CD4-positive, alpha-beta T cell treated with Interleukin-21 for 1 hour (primary cell): Measurements from ENCODE around the gene PTAR1.

Source experiments
- DNase-seq: peaks from one replicate; pipeline ENCODE4 v3.0.0-alpha.2; 2020

The PTAR1 gene

GRCh38 chr9:69750085-69750484 lies 9.7 kb downstream of the PTAR1 start:
- DNase-seq, result no peak

- no peak for DNase-seq
Observed at GRCh38 chr9:69748304-69748703, 11.5 kb downstream of the PTAR1 start.

DNA sequence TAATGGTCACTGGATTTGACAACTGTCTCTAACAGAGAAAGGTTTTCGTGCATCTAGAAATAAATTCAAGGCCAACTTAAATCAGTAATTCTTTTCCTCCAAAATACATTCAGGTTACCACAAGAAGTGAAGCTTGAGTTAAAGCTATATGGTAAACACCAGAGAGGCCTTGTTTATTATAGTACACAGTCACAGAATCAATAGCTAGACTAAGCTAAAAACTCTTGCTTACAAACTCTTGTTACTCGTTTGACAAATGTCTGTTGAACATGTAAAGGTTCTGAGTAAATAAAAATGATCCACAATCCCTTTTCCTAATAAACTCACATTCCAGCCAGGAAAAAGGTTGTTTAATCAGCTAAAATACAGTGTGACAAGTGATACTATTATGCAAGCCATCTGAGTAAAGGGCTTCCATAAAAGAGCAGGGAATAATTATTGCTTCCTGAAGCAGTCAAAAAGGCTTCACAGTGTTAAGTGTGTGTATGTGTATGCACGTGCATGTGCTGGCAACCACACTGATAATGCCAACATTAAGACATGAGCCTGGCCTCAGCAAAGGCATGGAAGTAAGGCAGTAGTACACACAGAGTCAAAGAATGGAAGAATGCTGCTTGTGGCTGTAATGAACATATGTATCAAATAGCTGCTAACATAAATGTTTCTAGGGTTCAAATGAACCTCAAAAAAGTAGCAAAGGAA lies 12.8 kb downstream of the PTAR1 start:
- DNase-seq, result no peak

DNA sequence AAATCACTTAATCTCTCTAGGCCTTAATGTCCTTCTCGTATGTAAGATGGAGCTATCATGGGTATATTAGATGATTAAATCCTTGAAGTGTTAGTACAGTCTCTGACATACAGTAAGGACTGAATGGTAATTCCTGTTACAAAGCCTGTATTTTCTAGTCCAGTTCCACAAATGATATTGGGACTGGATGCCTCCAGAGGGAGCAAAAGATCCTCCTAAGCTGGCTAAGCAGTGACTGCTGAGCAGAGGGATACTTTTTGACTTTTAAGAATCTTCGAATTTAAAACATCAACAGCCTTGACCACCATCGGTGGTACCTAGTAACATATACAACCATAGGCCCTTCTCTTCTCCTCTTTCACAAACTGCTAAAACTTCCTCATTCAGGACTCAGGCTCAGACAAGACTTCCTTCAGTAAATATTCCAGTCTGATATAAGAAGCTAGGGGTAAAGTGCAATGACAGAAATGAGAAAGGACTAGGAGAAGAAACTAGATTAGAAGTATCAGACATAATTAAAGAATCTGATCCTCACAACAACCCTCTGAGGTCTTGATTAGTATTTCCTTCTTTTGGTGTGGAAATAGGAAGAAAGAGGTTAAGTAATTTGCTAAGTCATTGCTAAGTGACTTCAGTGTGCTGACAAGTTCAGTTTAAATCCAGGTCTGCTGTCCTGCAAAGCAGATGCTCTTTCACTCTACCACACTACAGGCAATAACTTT lies 13.9 kb downstream of the PTAR1 start:
- no peak for DNase-seq

- DNase-seq, result no peak
Observed at GRCh38 chr9:69744688-69745380, 15.0 kb downstream of the PTAR1 start.

GRCh38 chr9:69743930-69744329 lies 15.9 kb downstream of the PTAR1 start:
- DNase-seq, result no peak

DNA sequence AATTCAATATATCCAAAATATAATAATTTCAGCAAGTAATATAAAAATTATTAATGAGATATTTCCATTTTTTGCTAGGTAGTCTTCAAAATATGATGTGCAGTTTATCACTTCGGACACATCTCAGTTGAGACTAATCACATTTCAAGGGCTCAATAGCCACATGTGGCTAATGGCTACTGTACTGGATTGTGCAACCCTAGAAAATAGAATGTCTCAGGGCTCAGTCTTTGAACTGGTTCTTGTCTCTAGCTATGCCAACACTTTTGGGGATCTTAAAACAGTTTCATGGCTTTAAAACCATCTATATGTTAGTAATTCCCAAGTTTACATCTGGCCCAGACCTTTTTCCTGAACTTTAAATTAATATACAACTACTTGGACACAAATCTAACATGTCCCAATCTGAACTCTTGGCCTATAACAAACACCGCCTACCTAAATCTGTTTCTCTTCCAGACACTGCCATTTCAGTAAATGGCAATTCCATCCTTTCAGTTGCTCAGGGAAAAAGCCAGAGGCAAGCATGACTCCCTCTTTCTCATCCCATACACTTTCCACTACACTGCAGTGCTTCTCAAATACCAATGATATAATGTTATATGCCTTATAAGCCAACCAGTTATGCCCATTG lies 18.8 kb downstream of the PTAR1 start:
- DNase-seq, result no peak

DNA sequence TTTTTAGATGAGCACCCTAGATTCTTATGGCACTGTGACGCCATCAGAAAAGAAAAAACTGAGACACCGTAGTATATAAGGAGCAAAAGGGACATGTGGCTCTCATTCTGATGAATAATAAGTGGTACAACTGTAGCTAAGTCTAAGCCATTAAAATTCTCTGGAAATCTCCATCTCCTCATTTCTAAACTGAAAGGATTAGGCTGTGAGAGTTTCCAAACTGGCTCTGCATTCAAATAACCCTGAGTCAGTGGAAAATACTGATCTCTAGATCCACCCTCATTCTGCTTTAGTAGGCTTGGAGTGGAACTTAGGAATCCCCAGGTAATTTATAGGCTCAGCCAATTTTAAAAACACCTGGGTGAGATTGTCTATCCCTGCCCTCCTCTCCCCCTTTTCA lies 28.5 kb downstream of the PTAR1 start:
- DNase-seq, result no peak

GRCh38 chr9:69719983-69720382 lies 39.8 kb downstream of the PTAR1 start:
- no peak for DNase-seq

GRCh38 chr9:69719367-69719766 lies 40.4 kb downstream of the PTAR1 start:
- DNase-seq, result no peak

- no peak for DNase-seq
Observed at GRCh38 chr9:69718218-69718617, 41.6 kb downstream of the PTAR1 start.

DNA sequence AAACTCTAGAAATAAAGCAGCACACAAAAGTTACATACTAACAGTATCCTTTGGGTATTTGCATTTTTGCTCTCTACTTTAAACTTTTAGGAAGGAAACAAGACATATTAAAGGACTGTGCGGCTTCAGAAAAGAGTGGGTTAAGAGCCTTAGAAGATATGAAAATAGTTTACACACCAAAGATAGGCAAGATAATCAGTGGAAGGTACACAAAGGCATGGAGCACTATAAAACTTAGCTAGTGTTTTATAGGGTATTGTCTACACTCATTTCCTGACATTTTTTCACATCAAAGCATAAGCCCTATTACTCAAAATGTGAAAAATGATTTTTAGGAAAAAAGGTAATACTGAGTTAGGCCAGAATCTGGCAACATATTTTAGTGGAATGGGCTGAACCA lies 44.0 kb downstream of the PTAR1 start:
- DNase-seq, result no peak

- no peak for DNase-seq
Observed at GRCh38 chr9:69715096-69715495, 44.7 kb downstream of the PTAR1 start.

DNA sequence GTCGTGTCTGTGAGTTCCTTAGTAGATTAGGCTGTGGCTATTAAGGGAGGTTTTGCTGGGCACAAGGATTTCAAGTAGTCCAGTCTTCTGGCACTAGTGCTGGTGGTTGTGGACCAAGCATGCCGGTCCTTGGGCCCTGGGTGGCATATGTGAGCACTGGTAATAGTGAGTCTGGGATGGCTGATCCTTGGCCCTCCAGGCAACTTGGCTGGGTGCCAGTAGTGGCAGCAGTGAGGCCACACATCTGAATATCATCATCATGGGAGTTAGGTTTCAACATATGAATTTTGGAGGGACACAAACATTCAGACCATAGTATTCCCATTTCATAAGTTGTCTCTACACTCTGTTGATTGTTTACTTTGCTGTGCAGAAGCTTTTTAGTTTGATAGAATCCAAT lies 62.3 kb downstream of the PTAR1 start:
- no peak for DNase-seq

GRCh38 chr9:69696802-69697201 lies 63.0 kb downstream of the PTAR1 start:
- no peak for DNase-seq

DNA sequence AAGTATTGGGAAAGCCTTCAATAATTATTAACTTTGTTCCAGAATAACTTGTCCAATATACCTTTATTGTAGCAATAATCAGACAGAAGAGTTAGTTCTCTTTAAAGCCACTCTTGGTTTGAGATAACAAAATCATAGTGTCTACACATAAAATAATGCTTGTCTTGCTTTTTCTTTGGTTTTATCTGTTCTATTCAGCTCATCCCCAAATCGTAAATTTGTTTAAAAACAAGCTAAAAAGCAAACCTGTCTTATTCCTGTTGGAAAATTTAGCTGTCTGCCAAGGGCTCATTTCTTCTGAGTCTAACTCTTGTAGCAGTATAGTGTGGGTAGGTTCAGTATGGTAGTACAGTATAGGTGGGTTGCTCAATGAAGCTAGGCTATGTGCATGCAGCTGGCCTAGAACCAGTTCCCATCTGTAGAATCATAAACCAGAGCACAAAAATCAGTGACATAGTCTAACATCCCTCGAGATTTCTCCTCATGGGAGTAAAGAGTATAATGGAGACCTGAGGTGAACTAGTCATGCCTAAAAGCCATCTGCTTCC lies 69.7 kb downstream of the PTAR1 start:
- no peak for DNase-seq

DNA sequence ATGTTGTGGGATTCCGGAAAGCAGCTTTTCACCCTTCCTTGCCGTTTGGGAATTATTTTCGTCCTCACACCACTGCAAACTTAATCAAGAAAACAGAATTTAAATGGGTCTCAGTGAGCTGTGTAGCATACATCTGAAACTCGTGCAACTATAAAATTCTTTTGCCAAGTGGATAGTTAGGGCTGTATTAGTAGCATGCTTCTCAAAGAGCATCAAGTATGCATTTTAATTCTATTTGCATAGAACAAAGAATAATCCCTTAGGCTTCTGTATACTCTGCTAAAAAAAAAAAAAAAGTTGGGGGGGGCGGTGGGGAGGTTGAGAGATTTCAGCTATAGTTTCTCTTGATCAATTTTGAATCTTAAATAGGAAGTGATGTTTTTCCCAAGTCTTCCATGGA lies 75.9 kb downstream of the PTAR1 start:
- DNase-seq, result no peak

DNA sequence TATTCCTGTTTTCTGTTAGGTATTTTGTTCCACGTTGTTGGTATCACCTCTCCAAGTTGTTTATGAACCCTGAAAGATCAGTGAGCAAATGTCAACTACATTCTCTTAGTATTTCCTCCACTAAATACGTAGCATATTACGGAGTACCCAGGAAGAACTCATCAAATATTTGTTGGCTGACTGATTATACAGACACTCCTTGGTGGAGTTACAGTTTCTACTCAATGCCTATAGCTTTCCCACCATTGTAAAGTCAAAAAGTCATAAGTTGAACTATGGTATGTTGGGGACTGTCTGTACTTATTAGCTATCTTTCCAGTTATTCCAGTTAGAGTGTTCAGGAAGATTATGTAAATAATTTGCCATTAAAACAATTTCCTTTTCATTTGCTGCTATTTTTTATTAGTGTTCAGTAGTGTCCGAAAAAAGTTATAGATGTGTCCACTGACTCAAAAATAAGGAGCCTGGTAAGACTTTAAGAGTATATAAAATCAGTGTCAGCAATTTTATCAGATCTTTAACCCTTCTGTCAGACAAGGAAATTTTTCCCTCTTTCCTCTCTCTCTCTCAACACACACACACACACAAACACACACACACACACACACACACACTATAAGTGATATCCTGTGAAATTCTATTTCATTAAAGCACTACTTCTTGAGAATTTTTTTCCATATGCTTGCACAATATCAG lies 80.8 kb downstream of the PTAR1 start:
- DNase-seq, result no peak

GRCh38 chr9:69677931-69678330 lies 81.9 kb downstream of the PTAR1 start:
- no peak for DNase-seq

GRCh38 chr9:69675563-69675962 lies 84.2 kb downstream of the PTAR1 start:
- no peak for DNase-seq

DNA sequence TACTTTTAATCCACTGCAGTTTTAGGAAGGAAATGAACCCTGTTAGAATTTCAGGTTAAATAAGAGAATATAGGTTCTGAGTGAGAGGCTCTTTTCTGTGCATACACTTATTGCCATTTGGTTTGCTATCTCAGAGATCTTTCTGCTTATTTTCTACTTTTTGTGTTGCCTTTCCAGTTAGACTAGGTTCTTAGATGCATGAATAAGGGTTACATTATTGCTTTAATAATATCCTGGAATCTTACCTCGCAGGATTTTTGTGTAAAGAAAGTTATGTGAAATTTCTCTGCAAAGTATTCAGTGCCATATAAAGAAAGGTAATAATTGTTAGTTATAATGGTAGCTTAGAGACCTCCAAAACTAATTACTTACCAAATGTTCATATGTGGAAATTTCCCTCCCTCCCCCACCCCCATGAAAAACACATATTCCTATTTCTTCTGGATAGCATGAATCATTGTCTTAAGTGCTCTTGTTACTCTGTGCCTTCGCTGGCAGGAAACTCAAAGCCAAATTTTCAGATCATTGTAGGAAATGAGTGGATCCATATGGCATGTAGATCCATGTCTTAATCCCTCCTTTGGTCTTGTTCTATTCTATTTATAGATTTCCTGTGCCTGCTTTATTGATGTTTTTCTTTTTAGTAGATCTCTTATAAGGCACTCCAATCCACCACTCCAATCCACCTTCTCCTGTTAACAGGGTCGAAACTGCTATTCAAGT lies 84.9 kb downstream of the PTAR1 start:
- no peak for DNase-seq

DNA sequence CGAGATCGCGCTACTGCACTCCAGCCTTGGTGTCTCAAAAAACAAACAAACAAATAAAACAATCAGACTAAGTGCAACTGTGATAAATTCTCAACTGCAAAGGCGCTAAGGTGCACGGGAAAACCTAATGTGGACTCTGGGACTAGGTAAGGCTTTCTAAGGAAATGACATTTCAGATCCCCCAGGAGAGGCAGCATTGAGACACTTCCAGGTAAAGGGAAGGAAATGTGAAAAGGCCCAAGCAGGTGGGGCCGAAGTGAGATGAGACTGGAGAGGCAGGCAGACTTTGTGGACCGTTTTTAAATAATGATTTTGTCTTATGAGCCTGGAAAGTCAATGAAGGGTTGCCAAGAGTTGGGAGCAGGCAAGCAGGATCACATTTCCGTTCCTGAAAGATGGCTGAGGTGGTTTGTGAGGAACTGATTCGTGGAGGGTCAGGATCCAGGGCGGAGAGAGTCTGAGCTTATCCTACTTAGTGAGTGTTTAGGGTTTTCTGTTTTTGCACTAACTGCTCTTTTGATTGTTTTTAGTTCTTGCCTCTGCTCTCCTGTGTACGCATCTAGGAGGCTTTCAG lies 85.6 kb downstream of the PTAR1 start:
- no peak for DNase-seq
